NCI-H2227 treated with DMSO at 0.1 percent for 48 hours (cell line): ENCODE results near the gene RABAC1.
"Not testable (repeated sequence)": the region's sequence is repeated elsewhere in the genome, so short reads cannot be mapped to it uniquely, and the experiment has no call there.

Experiments
- DNase-seq: peaks from one replicate; lab custom pipeline; 2025; lab: John Stamatoyannopoulos, UW

The RABAC1 gene

DNA sequence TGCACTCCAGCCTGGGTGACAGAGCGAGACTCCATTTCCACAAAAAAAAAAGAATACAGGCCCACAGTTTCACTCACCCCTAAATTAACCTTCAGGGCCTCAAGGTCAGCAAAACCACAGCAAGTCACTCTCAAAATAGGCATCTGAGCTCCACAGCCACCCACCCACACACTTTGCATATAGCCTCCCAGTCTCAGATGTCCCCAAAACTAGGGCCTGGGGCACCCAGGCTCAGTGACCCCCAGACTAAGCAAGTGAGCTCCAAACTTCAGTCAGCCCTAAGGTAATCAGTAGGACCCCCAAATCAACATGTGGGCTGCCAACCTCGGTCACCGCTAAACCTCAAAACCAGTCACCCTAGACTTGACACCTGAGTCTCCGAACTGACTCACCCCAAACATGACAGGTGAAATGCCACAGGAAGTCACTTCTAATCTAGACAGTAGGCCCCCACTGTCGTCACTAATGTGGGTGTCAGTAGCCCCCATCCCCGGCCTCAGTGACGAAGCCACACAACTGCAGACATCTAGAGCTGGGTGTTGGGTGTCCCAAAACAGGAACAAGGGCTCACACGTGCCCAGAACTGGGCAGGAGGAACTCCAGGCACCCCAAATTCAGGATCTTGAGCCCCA, 13.9 kb downstream of the RABAC1 start:
- no peak for DNase-seq

DNA sequence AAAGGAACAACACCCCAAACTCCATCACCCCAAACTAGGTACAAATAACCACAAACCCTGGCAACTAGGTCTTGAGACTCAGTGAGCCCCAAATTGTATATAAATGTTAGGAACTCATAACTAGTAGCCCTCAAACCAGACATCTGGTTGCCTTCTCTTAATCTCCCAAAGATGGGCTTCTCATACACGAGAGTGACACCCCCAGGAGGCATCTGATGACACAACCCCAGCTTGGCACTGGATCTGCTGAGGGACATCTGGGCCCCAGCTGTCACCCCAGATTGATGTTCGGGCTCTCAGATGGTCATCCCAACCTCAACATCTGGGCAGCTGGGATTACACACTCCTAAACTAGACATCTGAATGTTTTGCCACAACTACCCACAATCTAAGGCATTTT, 14.8 kb downstream of the RABAC1 start:
- DNase-seq, result no peak

DNA sequence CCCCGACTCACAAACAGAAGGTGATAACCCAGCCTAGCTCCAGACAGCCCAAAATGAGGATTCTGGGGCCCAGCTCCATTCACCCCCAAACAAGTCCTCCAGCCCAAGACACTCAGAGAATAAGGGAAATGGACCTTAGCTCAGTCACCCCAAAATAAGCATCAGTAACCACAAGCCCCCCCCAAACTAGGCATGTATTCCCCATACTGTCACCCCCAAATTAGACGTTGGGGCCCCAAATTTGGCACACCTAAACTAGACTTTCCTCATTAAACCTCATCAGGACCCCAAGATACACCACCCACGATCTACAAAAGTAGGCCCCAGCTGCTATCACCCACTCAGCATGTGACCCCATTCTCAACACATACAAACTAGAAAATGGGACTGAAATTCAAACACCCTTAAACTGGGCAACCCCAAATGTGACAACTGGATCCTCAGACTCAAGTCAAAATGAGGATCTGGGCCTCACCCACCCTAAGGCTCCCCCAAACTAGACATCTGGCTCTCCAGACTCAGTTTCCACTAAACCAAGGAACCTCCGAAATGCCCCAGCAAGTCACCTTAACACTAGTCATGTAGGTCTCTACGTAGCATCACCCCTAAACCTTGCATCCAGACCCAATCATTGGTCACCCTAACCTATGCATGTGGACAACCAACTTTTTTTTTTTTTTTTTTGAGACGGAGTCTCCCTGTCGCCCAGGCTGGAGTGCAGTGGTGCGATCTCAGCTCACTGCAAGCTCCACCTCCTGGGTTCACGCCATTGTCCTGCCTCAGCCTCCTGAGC, 17.5 kb downstream of the RABAC1 start:
- no peak for DNase-seq

DNA sequence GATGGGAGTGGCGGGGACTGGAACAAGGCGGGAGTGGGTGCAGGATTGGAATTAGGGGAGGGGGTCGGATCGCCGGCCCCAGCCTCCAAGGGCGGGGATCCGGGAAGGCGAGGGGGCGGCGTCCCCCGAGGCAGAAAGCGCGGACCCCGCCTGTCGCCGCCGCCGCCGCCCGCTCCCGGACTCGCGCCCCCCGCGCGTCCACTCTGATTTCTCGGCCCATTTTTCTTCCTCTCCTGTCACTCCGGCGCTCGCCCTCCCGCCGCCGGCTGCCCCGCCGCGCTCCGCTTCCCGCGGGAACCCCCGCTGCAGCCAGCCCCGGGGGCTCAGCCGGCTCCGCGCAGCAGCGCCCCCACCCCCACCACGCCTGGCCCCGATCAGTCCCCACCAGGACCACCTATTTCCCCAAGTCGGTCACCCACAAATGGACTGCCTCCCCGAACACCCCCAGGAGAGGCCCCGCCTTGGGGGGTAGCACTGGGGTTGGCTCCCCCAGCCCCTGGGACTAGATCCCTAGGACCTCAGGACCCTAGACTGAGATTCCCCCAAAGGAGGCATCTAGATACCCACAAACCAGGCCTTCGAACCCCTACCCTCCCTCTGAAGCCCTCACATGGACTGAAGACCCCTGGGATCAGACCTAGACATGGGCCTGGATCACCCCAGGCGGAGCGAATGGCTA, 18.3 kb downstream of the RABAC1 start:
- peak; percentile 56 for DNase-seq

DNA sequence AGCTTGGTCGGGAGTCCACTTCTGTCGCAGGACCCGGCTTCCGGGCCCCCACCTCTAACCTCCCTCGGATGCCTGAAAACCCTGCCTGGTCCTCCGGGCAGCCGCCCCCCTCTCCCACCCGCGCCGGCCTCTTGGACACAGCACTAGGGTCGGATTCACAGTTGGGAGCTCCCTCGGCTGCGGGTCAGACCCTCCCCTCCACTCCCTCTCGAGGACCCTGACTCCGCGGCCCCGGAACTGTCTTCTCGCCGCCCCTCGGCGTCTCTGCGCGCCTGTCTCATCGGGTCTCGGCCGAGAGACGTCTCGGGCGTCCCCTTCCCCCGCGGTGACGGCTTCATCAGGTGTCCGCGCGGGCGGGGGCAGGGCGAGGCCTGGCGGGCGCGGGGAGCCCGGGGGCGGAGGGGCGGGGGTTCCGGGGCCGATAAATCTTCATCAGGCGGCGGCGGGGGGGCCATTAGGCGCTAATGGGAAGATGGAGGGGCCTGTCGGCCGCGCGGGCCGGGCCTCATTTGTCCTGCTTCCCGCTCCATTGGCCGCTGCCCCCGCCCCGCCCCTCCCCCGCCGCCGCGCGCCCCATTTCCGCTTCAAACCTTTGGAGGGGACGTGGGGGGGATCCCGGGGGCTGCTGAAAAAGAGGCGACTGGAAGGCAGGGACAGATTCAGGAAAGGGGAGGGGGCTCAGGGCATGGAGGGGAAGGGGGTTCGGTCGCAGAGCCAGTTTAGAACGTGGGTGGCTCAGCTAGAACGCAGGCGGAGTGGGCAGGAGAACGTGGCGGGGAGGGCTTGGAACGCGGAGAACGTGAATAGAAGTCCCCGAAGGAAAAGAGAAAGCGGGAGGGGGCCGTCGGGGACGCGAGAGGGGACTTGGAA, 19.0 kb downstream of the RABAC1 start:
- peak; percentile 84 for DNase-seq

DNA sequence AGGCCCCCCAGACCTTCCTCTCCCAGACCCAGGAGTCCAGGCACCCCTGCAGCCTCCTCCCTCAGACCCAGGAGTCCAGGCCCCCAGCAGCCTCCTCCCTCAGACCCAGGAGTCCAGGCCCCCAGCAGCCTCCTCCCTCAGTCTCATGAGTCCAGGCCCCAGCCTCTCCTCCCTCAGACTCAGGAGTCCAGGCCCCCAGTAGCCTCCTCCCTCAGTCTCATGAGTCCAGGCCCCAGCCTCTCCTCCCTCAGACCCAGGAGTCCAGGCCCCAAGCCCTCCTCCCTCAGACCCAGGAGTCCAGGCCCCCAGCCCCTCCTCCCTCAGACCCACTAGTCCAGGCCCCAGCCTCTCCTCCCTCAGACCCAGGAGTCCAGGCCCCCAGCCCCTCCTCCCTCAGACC, 19.9 kb downstream of the RABAC1 start:
- not testable (repeated sequence) for DNase-seq

DNA sequence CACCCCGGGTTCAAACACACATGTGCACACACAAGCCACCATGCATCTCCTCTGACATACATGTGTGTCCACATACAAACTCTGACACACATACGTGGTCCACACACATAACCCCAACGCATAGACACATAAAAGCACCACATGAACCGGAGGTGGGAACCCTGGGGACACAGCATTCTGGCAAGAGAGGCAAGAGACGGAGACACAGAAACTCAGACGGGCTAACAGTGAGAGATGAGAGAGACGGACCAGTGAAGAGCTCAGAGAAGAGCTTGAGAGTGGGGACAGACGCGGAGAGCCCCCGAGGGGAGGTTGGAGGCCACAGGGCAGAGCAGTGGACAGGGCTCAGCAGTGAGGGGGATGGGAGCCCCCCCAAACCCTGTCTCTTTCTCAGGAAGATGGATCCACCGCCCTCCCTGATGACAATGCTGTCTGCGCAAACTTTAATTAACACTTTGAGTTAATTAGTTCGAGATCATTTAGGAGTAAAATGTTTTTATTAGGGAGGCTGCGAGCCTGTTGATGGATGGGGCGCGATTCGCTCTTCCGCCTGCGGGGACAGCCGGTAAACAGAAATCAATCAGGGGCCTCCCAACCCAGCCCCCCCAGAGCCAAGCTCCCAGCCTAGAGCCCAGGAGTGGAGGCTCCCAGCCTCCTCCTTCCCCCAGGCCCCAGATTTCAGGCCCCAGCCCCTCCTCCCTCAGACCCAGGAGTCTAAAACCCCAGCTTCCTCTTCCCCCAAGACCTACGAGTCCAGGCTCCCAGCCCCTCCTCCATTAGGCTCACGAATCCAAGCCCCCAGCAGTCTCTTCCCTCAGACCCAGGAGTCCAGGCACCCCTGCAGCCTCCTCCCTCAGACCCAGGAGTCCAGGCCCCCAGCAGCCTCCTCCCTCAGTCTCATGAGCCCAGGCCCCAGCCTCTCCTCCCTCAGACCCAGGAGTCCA, 21.3 kb downstream of the RABAC1 start:
- DNase-seq, result no peak

DNA sequence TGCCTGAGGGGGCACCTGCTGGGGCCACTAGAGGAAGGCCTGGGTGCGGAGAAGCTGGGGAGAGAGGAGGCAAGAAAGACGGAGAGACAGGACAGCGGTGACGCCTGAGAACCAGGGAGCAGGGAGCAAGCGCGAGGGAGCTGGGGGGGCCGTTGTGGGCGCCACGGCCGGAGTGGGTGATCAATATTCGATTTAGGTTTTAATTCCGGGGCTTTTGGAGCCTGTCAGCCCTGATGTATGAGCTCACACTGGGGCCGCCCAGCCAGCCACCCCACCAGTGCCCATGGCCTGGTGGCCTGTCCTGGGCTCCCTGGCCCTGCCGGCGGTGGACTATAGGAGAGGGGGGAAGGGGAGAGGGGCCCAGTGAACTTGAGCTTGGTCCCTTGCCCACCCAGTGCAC, 22.2 kb downstream of the RABAC1 start:
- no peak for DNase-seq

DNA sequence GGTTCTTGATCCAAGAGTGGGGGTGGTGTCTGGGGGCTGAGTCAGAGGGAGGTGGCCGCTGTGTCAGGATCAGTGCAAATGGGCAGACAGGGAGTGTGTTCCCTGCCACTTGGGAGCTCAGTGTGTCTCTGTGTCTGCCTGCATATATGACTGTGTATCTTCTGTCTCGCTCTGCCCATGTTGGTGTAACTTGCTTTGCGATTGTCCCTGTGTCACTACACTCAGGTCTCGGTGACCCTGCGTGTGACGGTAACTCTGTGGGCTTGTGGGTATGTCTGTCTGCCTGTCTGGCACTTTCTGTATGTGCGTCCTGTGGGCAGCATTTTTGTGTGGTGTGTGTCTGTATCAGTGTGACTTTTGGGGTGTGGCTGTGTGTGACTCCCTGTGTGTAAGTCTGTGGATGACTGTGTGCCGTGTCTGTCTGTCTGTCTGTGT, 22.7 kb downstream of the RABAC1 start:
- no peak for DNase-seq

DNA sequence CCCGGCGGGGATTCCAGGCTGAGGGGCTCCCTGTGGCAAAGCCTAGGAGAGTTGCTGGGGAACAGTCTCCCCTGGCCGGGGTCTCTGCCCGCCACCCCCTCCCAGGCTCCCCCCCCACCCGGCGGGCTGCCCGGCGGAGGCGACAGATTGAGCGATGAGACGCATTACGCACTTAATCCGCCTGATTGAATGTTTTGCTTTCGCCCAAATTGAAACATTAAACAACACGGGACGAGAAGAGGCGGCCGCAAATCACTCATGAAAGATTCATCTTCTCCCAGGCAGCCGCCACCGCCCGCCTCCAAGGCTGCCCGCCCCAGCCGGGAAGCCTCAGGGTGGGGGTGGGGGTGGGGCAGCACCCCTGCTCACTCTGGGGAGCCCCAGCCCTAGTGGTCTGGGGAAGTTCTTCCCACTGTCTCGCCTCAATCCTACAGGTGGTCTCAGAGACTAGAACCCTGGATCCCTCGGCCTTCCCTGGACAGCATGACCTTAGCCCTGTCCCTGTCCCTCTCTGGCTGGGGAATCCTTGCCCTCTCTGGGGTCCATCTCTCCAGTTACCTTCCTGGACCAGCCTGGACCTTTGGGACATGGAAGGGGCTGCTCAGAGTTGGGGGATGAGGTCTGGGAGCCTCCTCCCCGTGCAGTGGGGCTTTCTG, 23.2 kb downstream of the RABAC1 start:
- DNase-seq, result no peak

DNA sequence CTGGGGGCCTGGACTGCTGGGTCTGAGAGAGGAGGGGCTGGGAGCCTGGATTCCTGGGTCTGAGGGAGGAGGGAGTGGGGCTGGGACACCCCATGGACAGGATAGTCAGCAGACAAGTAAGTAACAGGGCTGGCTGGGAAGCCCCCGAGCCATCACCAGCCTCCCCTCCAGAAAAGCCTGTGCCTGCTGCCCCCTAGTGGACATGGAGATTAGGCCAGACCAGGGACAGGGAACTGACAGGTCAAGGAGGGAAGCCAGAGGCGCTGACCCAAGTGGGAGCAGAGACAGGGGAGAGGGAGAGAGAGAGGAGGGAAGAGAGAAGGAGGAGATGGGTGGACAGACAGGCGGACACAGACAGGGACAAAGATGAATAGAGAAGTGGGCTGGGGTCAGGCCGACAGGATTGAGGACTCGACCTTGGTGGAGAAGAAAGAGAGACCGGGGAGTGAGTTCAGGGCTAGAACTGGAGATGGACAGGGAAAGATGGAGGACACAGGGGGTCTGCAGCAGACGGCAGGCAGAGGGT, 24.2 kb downstream of the RABAC1 start:
- peak; percentile 78 for DNase-seq

DNA sequence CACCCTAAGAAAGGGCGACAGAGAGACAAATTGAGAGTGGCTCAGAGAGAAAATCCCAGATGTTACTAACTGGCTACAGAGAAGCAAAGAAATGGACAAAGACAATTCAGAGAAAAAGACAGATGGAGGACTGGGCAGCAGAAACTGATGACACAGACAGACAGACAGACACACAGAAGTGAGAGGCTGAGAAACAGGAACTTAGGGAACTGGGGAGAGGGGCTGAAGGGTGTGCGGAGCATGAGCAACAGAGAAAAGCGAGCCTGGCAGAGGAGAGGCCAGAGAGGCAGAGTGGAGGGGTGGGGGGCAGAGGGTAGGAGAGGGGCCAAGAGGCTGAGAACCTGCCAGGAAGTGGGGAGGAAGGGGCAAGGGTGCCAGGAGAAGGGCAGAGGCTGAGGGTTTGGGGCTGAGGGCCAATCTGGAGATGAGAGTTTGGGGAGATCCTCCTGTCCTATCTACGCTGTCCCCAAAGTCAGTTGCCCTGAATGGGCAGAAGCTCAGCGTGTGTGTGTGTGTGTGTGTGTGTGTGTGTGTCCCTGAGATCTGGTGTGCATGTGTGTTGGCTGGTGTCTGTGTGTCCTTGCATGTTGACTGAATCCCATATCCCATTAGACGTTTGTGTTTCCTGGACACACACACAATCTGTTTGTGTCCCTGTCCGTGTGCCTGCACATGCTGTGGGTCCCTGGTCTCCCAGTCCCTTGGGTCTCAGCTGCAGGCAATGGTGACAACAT, 25.3 kb downstream of the RABAC1 start:
- no peak for DNase-seq

DNA sequence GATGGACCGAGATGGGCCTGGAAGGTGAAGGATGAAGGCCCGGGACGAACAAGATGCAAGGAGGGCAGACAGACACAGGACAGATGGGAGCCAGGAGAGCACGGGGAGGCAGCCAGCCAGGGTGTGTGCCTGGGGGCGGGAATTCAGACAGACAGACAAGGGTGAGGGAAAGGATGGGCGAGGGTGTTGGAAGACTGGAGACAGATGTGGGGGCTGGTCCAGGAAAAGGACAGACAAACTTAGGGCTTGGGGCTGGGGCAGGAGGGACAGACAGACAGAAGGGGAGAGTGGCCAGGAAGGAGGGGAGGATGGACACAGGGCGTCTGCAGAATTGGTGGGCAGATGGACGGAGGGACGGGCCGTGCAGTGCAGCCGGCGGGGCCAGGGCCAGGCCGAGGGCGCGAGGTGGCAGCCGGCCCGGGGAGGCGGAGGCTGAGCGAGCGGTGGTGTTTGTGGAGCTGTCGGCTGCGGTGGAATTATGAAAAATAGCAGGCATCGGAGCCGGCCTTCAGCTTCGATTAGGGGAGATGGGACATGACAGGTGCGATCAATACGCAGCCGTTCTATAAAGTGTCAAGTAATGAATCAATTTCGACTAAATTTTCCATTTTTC, 26.3 kb downstream of the RABAC1 start:
- DNase-seq, result peak; percentile 40

DNA sequence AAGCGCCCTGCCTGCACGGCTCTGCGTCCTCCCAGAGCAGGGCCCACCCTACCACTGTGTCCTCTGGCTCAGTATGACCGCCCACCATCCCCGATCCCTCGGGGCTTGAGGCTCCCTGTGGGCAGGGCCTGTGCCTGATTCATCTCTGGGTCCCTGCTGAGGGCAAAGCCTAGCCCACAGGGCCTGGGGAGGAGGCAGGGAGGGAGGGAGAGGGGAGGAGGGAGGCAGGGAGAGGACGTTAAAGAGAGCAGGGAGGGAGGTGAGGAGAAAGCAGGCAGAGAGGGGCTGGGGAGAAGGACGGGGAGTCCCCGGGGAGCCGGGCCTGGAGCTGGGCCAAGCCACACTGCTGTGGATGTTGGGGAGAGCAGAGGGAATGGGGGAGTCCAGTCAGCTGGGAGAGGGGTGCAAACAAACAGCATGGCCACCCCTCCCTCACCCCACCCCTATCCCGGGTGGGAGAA, 26.8 kb downstream of the RABAC1 start:
- DNase-seq, result no peak

DNA sequence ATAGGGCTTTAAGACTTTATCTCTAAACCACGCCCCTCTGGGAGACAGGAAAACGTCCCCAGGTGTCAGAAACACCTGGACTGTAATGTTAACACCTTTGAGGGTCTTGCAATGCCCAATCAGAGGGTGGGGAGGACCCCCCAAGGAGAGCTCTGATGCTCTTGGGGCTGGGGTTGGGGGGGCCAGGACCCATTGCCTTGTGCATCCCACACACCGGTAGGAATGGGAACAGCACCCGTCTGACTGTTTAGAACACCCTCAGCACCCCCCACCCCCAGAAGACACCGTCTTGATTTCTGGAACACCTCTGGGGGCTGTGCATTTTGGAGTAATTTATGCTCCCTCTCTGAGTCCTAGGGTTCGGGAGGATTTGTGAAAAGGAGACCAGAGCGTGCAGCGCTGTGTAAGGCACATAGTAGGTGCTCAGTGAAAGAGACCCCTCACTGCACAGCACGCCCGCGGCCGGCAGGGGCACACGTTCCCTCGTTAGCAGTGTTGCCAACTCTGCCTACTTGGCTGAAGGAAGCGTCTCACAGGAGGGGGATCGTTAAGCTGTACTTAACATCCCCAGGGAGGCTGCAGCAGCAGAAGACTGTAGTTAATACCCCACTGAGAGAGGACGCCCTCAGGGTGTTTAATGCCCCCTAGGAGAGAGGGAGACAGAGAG, 28.1 kb downstream of the RABAC1 start:
- DNase-seq, result peak; percentile 34

DNA sequence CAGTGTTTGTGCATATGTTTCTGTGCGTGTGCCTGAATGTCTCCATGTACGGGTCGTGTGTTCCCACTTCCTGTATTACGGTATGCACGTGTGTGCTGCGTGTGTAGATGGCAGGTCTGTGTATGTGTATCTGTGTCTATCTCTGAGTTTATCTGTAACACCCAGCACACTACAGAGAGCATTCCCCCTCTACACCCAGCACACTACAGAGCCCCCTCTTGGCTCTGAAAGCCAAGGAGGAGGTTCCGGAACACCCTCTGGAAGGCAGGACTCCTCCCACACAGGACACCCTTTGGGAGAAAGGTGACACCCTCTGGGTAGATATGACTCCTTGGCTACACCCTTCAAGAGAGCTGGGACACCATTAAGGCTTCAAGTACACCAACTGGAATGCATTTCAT, 28.8 kb downstream of the RABAC1 start:
- no peak for DNase-seq

DNA sequence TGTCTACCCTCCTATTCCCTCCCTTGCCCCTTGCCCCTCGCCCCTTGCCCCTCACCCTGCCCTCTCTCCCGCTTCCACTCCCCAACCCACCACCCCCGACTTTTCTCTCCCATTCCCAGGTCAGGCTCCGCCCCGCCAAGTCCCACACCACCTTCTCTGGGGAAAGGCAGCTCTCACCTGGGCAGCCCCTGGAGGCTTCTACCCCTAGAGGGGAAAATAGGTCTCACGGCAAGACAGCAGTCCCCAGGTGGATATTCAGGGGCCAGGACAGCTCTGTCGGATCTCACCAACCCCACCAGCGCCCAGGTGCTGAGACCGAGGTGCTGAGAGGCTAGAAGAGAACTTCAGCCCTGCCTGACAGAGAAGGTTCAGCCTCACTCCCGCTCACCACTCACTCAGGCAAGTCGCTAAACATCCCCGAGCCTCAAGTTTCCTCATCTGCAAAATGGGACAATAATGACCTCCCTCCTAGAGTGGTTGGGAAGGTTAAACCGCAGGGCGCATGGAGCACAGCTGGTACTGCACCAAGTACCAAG, 29.5 kb downstream of the RABAC1 start:
- DNase-seq, result no peak
